ENCODE data around the gene YPEL2. TPM values are rescaled to one million over a fixed set of nuclear protein-coding genes. Genes with fewer than 3 reads are reported as not detected.

YPEL2 gene
- total and polyA plus RNA-seq, 2 donors (not counting 1 experiment from before 2014, with no cell fraction given), result 20.7 to 51.8 TPM

- peaks cover 10% of the 10 kb centered on the region for H3K4me1 Mint-ChIP-seq
- no peak overlapping the region for H3K27ac Mint-ChIP-seq
- TF ChIP-seq, protein P1, sequence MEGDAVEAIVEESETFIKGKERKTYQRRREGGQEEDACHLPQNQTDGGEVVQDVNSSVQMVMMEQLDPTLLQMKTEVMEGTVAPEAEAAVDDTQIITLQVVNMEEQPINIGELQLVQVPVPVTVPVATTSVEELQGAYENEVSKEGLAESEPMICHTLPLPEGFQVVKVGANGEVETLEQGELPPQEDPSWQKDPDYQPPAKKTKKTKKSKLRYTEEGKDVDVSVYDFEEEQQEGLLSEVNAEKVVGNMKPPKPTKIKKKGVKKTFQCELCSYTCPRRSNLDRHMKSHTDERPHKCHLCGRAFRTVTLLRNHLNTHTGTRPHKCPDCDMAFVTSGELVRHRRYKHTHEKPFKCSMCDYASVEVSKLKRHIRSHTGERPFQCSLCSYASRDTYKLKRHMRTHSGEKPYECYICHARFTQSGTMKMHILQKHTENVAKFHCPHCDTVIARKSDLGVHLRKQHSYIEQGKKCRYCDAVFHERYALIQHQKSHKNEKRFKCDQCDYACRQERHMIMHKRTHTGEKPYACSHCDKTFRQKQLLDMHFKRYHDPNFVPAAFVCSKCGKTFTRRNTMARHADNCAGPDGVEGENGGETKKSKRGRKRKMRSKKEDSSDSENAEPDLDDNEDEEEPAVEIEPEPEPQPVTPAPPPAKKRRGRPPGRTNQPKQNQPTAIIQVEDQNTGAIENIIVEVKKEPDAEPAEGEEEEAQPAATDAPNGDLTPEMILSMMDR (IDR thresholded peaks at IDR 0.05), result no peak
- no peak for TF ChIP-seq EZH2 (IDR thresholded peaks at IDR 0.05; ENCODE audit: borderline replicate concordance, insufficient read depth, low read depth, low read length, poor library complexity, severe bottlenecking)
- H3K27me3 ChIP-seq (replicated peaks in 1 of 4; ENCODE audit: control extremely low read depth in 1 of 4, control insufficient read depth in 3 of 4, insufficient read depth in 4 of 4, low read length in 3 of 4), result no peaks in the 10 kb centered on the region
- H3K27me3 Mint-ChIP-seq, result no peaks in the 10 kb centered on the region
- peaks cover 5 to 6% of the 10 kb centered on the region in 2 donors for H3K4me1 ChIP-seq (ENCODE audit: control insufficient read depth in 2 of 2, insufficient read depth in 2 of 2, low read length in 2 of 2)
- H3K9ac ChIP-seq (ENCODE audit: low read length), result no peak overlapping the region
- POLR2A ChIA-PET, result no interaction called here
- H3K9me3 Mint-ChIP-seq (ENCODE audit: insufficient read depth), result no peaks in the 10 kb centered on the region
- ATAC-seq (ENCODE audit: low read depth) (no peak), DNase-seq (no peak)
- H3K27ac ChIP-seq (ENCODE audit: low read length in 2 of 2), result no peak overlapping the region
- H3K4me2 ChIP-seq (replicated peaks; ENCODE audit: low read depth, low read length, poor library complexity, severe bottlenecking), result no peak overlapping the region
- CTCF ChIA-PET, result interaction anchor here (1.6 kb wide), 1 partner anchor 22 kb away, joined by 3 read pairs; no protein-coding TSS in a partner anchor
- peaks cover 3 to 5% of the 10 kb centered on the region in 2 experiments for H3K36me3 ChIP-seq (replicated peaks in 1 of 2; ENCODE audit: control extremely low read depth in 1 of 2, control insufficient read depth in 1 of 2, extremely low read depth in 1 of 2, insufficient read depth in 2 of 2, low read length in 1 of 2)
- H3K4me3 Mint-ChIP-seq, result no peak overlapping the region
- H3K9me3 ChIP-seq (ENCODE audit: control extremely low read depth in 1 of 3, control insufficient read depth in 2 of 3, insufficient read depth in 1 of 3, low read length in 2 of 3), result peaks cover 2 to 13% (median 6%) of the 10 kb centered on the region in 3 donors
- no peaks in the 10 kb centered on the region for H4K20me1 ChIP-seq (ENCODE audit: control insufficient read depth, insufficient read depth, low read length, poor library complexity, severe bottlenecking)
- no peaks in the 10 kb centered on the region for H3K79me2 ChIP-seq (ENCODE audit: control insufficient read depth, insufficient read depth, low read length)
- intact Hi-C loops (cut with micrococcal nuclease), result no loop called here
- H2AFZ ChIP-seq (ENCODE audit: insufficient read depth, low read depth, low read length, poor library complexity, severe bottlenecking), result no peak overlapping the region
- WGBS (ENCODE audit: insufficient coverage), result 100% methylated on average over 4 of the region's 13 CpGs
- H3K4me3 ChIP-seq (ENCODE audit: control extremely low read depth in 1 of 5, extremely low read depth in 1 of 5, insufficient read depth in 1 of 5, low read depth in 2 of 5, low read length in 4 of 5), result no peak overlapping the region
Measured at GRCh38 chr17:59405944-59406705, 74.7 kb downstream of the YPEL2 start.

DNA sequence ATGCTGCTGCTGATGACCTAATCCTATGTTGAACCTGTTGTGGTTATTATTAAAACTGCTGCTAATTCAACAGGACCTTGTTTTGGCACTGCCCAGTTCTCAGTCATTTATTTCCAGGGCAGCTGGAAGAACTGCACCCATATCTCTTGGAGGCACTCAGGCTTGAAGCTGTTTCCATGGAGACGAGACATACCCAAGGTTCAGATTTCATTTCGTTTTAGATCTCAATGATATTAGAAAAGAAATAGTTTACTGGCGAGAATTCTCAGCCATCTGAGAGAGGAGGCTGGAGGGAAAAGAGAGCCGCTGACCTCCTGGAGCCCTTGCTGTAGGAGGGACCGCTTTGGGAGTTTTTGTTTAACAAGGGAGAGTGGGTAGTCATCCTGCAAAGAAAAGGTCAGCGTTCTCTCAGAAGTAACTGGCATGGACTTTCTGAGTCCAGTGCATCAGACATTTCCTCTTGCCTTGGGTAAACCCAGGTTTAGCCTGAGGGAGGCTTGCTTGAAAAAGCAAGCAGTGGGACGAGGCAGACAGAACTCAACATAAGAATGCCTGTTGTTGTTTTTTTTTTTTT, 75.4 kb downstream of the YPEL2 start:
- Histone ChIP-seq H2AFZ (ENCODE audit: insufficient read depth, low read depth, low read length, poor library complexity, severe bottlenecking) (no peak overlapping the region), H3K9ac (ENCODE audit: low read length) (no peak overlapping the region), H4K20me1 (ENCODE audit: control insufficient read depth, insufficient read depth, low read length, poor library complexity, severe bottlenecking) (no peaks in the 10 kb centered on the region), H3K36me3 (replicated peaks in 1 of 2; ENCODE audit: control extremely low read depth in 1 of 2, control insufficient read depth in 1 of 2, extremely low read depth in 1 of 2, insufficient read depth in 2 of 2, low read length in 1 of 2) (peaks cover 1 to 5% of the 10 kb centered on the region in 2 experiments), H3K27me3 (replicated peaks in 1 of 4; ENCODE audit: control extremely low read depth in 1 of 4, control insufficient read depth in 3 of 4, insufficient read depth in 4 of 4, low read length in 3 of 4) (no peaks in the 10 kb centered on the region), H3K9me3 (ENCODE audit: control extremely low read depth in 1 of 3, control insufficient read depth in 2 of 3, insufficient read depth in 1 of 3, low read length in 2 of 3) (peaks cover 2 to 13% (median 6%) of the 10 kb centered on the region in 3 donors), H3K79me2 (ENCODE audit: control insufficient read depth, insufficient read depth, low read length) (no peaks in the 10 kb centered on the region), H3K4me2 (replicated peaks; ENCODE audit: low read depth, low read length, poor library complexity, severe bottlenecking) (no peak overlapping the region), H3K4me1 (ENCODE audit: control insufficient read depth in 2 of 2, insufficient read depth in 2 of 2, low read length in 2 of 2) (peaks cover 5 to 6% of the 10 kb centered on the region in 2 donors), H3K27ac (ENCODE audit: low read length in 2 of 2) (no peak overlapping the region), H3K4me3 (ENCODE audit: control extremely low read depth in 1 of 5, extremely low read depth in 1 of 5, insufficient read depth in 1 of 5, low read depth in 2 of 5, low read length in 4 of 5) (no peak overlapping the region)
- peaks cover 10% of the 10 kb centered on the region for H3K4me1 Mint-ChIP-seq
- intact Hi-C loops (cut with micrococcal nuclease), result no loop called here
- TF ChIP-seq, protein P1 (IDR thresholded peaks at IDR 0.05), result no peak
- no peak for TF ChIP-seq EZH2 (IDR thresholded peaks at IDR 0.05; ENCODE audit: borderline replicate concordance, insufficient read depth, low read depth, low read length, poor library complexity, severe bottlenecking)
- 84% methylated on average over 7 of the region's 7 CpGs for WGBS (ENCODE audit: insufficient coverage)
- no peak for ATAC-seq (ENCODE audit: low read depth)
- H3K9me3 Mint-ChIP-seq (ENCODE audit: insufficient read depth), result no peaks in the 10 kb centered on the region
- H3K4me3 Mint-ChIP-seq, result no peak overlapping the region
- no peak overlapping the region for H3K27ac Mint-ChIP-seq
- no peaks in the 10 kb centered on the region for H3K27me3 Mint-ChIP-seq
- POLR2A ChIA-PET, result no interaction called here
- no peak for DNase-seq
- CTCF ChIA-PET, result no interaction called here

Measured in B cell (primary cell).